ENCODE data around the gene CORO6.

Gene CORO6

DNA sequence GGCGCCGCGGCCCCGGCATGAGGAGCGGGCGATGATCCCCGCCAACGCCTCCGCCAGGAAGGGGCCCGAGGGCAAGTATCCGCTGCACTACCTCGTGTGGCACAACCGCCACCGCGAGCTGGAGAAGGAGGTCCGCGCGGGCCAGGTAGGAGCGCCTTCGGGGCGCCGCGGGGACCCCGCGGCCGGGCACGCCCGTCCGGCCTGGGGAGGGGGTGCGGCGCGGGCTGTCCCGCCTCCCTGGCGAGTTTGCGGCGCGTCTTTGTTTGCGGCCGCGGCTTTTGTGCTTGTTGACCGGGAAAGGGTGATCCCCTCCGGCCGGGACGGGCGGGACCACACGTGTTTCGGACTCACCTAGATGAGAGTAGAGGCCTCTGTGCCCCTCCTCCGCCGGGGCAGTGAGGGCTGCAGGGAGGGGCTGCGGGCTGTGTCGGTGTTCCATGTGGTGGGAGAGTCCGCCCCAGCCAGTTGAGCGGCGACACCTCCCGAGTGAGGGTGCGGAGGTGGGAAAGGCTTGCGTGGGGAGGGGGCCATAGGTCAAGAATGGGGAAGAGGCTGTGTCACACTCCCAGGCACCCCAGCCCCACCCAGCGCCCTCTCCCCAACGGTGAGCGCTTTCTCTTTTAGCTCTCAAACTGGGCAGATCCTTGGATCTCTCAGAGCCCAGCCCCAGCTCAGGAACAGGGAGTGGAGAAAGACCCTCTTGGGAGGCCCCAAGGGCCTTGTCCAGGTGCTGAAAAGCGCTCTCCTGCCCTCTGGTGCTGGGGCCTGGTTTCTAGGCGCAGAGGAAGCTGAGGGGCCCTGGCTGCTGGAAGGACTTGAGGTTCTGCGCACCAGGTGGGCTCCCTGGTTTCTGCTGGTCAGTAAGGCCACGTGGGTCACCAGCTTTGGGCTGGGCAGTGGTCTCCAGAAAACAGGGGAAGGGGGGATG, 28.9 kb downstream of the CORO6 start:
- H3K4me3 Mint-ChIP-seq: peak overlapping the region; percentile 83
- H3K27ac Mint-ChIP-seq: peak overlapping the region; percentile 67
- H3K27me3 Mint-ChIP-seq: no peaks in the 10 kb centered on the region
- H3K4me1 Mint-ChIP-seq (ENCODE audit: low read depth): peaks cover 43% of the 10 kb centered on the region
- DNase-seq: peak; percentile 62
- H3K36me3 Mint-ChIP-seq (ENCODE audit: low read depth): peaks cover 5% of the 10 kb centered on the region
- no peaks in the 10 kb centered on the region for H3K9me3 Mint-ChIP-seq

DNA sequence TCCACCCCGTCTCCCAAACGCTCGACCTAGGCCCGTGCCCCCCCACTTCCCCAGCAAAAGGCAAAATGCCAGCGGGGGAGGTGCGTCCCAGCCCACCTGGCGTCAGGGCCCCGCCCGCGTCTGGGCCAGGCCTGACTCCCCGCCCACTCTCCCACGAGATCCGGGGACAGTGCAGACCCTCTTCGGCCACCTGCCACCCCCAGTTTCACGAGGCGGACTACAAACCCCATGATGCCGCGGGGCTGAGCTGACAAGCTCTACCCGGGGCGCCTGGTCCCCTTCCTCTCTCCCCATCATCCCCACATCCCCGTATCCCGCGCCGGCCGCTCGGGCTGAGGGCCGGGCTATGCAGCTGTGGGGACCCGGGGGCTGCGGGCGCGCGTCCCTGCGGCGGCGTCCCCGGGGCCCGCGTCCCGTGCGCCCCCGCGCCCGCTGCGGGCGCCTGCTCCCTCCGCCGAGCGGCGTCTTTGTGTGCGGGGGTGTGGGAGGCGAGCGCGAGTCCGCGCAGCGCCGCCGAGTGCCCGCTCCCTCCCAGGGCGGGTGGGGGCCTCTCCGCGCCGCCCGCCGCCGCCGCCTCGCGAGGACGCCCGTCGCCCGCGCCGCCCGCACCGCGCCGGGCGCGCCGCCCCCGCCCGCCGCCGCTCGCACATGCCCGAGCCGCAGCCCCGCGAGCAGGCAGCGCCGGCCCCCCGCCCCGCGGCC, 29.7 kb downstream of the CORO6 start, which contains the start of gene ANKRD13B:
Gene ANKRD13B (plus strand): TSS at position 283 of the 702 bp plus-strand sequence. CDS start 490 bp downstream, outside the sequence.
- Mint-ChIP-seq H3K9me3 (no peaks in the 10 kb centered on the region), H3K36me3 (ENCODE audit: low read depth) (peaks cover 13% of the 10 kb centered on the region), H3K27ac (peak within 1 kb of the TSS; percentile 92), H3K27me3 (no peaks in the 10 kb centered on the region), H3K4me3 (peak within 1 kb of the TSS; percentile 83), H3K4me1 (ENCODE audit: low read depth) (peaks cover 46% of the 10 kb centered on the region)
- peak; percentile 76 for DNase-seq

- no peaks in the 10 kb centered on the region for H3K9me3 Mint-ChIP-seq
- DNase-seq: peak; percentile 91
- no peaks in the 10 kb centered on the region for H3K27me3 Mint-ChIP-seq
- peaks cover 56% of the 10 kb centered on the region for H3K4me1 Mint-ChIP-seq (ENCODE audit: low read depth)
- H3K27ac Mint-ChIP-seq: peak overlapping the region; percentile 92
- H3K36me3 Mint-ChIP-seq (ENCODE audit: low read depth): peaks cover 21% of the 10 kb centered on the region
- H3K4me3 Mint-ChIP-seq: peak overlapping the region; percentile 79
Measured at GRCh38 chr17:29591737-29592608, 30.7 kb downstream of the CORO6 start.

- peak overlapping the region; percentile 79 for H3K4me3 Mint-ChIP-seq
- no peaks in the 10 kb centered on the region for H3K27me3 Mint-ChIP-seq
- DNase-seq: peak; percentile 74
- no peaks in the 10 kb centered on the region for H3K9me3 Mint-ChIP-seq
- peaks cover 63% of the 10 kb centered on the region for H3K4me1 Mint-ChIP-seq (ENCODE audit: low read depth)
- peak overlapping the region; percentile 92 for H3K27ac Mint-ChIP-seq
- H3K36me3 Mint-ChIP-seq (ENCODE audit: low read depth): peaks cover 22% of the 10 kb centered on the region
Measured at GRCh38 chr17:29591146-29591736, 31.5 kb downstream of the CORO6 start.

GRCh38 chr17:29590411-29591145, 32.1 kb downstream of the CORO6 start:
- peaks cover 24% of the 10 kb centered on the region for H3K36me3 Mint-ChIP-seq (ENCODE audit: low read depth)

GRCh38 chr17:29589524-29590410, 32.9 kb downstream of the CORO6 start, which contains the start of gene GIT1:
Gene GIT1 (minus strand): TSS chr17:29589648. CDS start chr17:29589378, 270 bp downstream.
- peak; percentile 89 for DNase-seq
- Mint-ChIP-seq H3K9me3 (no peaks in the 10 kb centered on the region), H3K36me3 (ENCODE audit: low read depth) (peaks cover 26% of the 10 kb centered on the region), H3K27me3 (no peaks in the 10 kb centered on the region), H3K4me1 (ENCODE audit: low read depth) (peaks cover 74% of the 10 kb centered on the region), H3K4me3 (peak within 1 kb of the TSS; percentile 96), H3K27ac (peak within 1 kb of the TSS; percentile 94)

More at GRCh38 chr17:29590411-29591145, 32.1 kb downstream of the CORO6 start:
- peak overlapping the region; percentile 79 for H3K4me3 Mint-ChIP-seq
- H3K27ac Mint-ChIP-seq: peak overlapping the region; percentile 92
- no peaks in the 10 kb centered on the region for H3K27me3 Mint-ChIP-seq
- H3K9me3 Mint-ChIP-seq: no peaks in the 10 kb centered on the region
- DNase-seq: peak; percentile 60
- peaks cover 70% of the 10 kb centered on the region for H3K4me1 Mint-ChIP-seq (ENCODE audit: low read depth)

- DNase-seq: peak; percentile 73
- Mint-ChIP-seq H3K4me3 (peak overlapping the region; percentile 96), H3K27me3 (no peaks in the 10 kb centered on the region), H3K27ac (peak overlapping the region; percentile 94), H3K36me3 (ENCODE audit: low read depth) (peaks cover 27% of the 10 kb centered on the region), H3K9me3 (no peaks in the 10 kb centered on the region), H3K4me1 (ENCODE audit: low read depth) (peaks cover 75% of the 10 kb centered on the region)
Measured at GRCh38 chr17:29588562-29589411, 33.9 kb downstream of the CORO6 start.

GRCh38 chr17:29588017-29588561, 34.6 kb downstream of the CORO6 start:
- Mint-ChIP-seq H3K4me3 (peak overlapping the region; percentile 96), H3K9me3 (no peaks in the 10 kb centered on the region), H3K36me3 (ENCODE audit: low read depth) (peaks cover 33% of the 10 kb centered on the region), H3K4me1 (ENCODE audit: low read depth) (peaks cover 78% of the 10 kb centered on the region), H3K27ac (peak overlapping the region; percentile 94), H3K27me3 (no peaks in the 10 kb centered on the region)
- DNase-seq: no peak

GRCh38 chr17:29587591-29587990, 35.1 kb downstream of the CORO6 start:
- DNase-seq: no peak
- Mint-ChIP-seq H3K36me3 (ENCODE audit: low read depth) (peaks cover 38% of the 10 kb centered on the region), H3K4me3 (peak overlapping the region; percentile 96), H3K9me3 (no peaks in the 10 kb centered on the region), H3K4me1 (ENCODE audit: low read depth) (peaks cover 74% of the 10 kb centered on the region), H3K27me3 (no peaks in the 10 kb centered on the region), H3K27ac (peak overlapping the region; percentile 94)

DNA sequence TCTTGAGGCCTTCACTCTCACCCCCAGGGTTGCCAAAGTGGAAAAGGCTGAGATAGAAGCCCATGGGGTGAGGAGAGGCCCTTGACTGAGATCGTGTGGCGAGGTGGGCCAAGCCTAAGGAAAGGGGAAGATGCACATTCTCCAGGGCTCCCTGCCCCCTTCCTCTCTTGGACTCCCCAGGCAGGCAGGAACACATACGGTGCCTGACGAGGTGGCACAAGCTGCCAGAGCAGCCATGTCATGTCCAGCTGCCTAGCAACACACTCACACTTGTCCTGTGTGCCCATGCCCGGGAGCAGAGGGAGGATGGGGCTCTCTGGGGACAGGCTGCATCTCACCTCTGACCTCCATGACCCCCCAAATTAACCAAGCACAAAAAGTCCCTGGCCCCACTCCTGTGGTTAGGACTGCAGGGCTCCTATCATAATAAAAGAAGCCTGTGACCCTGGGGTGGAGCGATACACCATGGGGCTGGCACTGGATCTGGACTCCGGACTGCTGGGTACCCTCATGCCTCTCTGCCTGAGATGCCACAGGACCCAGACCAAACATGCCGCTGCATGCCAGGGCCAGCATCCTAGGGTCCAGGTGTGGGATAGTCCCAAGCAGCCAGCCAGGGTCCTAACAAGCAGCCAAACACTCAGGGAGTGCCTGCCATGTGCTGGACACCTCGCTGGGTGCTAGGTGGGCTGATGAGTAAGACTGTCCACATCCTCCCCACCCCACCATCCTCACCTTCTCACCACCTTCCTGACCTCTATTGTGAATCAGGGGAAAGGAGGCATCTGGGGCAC, 35.8 kb downstream of the CORO6 start:
- Mint-ChIP-seq H3K36me3 (ENCODE audit: low read depth) (peaks cover 45% of the 10 kb centered on the region), H3K4me3 (peak overlapping the region; percentile 96), H3K9me3 (no peaks in the 10 kb centered on the region), H3K4me1 (ENCODE audit: low read depth) (peaks cover 71% of the 10 kb centered on the region), H3K27ac (peak overlapping the region; percentile 94), H3K27me3 (no peaks in the 10 kb centered on the region)
- DNase-seq: no peak

All from activated T-cell treated with anti-CD3 and anti-CD28 coated beads, Interleukin-2, amount 50 U/mL, for 24 hours (primary cell).